Upper lobe of left lung (tissue), 4 donors: ENCODE data around the gene DNAI1.

Source experiments
- CTCF ChIP-seq, 6 experiments: fragments of 450-650 bp in 4 of 6; fragments of 200-600 bp in 2 of 6; sonication (generic) in 2 of 6; IDR thresholded peaks; one replicate each; pipeline ENCODE4 v1.5.1; 2016 to 2019; ENCODE audit warnings: antibody characterized with exemption in 6 of 6
- POLR2AphosphoS5 ChIP-seq, 2 donors: sonication (generic); formaldehyde crosslinking; IDR thresholded peaks; one replicate each; pipeline ENCODE4 v1.5.1; 2017; ENCODE audit warnings: antibody characterized with exemption in 2 of 2

- TF ChIP-seq CTCF (IDR thresholded peaks at IDR 0.05) (no peak), POLR2AphosphoS5 (IDR thresholded peaks at IDR 0.05) (no peak)
These were observed 32.1 kb upstream of the DNAI1 start for GRCh38 chr9:34426347-34427074.
